ENCODE measurements around the gene CEACAM6.

DNA sequence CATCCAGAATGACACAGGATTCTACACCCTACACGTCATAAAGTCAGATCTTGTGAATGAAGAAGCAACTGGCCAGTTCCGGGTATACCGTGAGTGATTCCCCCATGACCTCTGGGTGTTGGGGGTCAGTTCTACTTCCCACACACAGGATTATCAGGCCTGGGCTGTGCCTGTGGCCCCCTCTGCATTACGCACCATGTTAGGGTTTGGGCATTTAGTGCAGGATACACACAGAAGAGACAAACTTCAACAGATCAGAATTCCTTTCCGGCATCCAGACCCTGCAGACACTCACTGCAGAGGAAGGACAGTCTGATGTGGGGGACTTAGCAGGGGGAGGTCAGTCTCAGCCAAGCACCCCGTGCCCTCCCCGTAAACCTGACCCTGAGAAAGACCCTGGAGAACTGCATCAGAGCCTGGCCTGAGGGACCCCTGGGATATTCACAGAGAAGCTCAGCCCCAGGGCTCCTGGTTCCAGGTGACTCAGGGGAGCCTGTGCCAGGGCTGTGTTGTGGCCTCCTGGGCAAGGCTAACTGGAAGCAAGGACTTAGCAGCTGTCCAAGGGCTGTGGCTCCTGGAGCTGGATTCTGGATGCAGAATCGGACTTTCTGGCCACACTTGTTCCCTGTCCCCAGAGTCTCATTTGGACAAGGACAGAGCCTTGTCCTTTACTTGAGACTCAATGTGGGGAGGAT is 45.2 kb upstream of the CEACAM6 start:
- TF ChIP-seq, protein P1, sequence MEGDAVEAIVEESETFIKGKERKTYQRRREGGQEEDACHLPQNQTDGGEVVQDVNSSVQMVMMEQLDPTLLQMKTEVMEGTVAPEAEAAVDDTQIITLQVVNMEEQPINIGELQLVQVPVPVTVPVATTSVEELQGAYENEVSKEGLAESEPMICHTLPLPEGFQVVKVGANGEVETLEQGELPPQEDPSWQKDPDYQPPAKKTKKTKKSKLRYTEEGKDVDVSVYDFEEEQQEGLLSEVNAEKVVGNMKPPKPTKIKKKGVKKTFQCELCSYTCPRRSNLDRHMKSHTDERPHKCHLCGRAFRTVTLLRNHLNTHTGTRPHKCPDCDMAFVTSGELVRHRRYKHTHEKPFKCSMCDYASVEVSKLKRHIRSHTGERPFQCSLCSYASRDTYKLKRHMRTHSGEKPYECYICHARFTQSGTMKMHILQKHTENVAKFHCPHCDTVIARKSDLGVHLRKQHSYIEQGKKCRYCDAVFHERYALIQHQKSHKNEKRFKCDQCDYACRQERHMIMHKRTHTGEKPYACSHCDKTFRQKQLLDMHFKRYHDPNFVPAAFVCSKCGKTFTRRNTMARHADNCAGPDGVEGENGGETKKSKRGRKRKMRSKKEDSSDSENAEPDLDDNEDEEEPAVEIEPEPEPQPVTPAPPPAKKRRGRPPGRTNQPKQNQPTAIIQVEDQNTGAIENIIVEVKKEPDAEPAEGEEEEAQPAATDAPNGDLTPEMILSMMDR (IDR thresholded peaks at IDR 0.05): no peak
- no peak for TF ChIP-seq POLR2A (IDR thresholded peaks at IDR 0.05)

Measured in ovary (tissue), 3 donors.